HepG2 (cell line): Measurements from ENCODE around the gene TMTC1. TPM values are rescaled to one million over a fixed set of nuclear protein-coding genes. Genes with fewer than 3 reads are reported as not detected.

ENCODE experiments used
- ATAC-seq: fragments of 200-7000 bp; cut with Tn5 transposase; 3 replicates; pipeline ENCODE4 v1.9.1; 2020; ENCODE audit warnings: mild to moderate bottlenecking, moderate library complexity
- BruUV-seq: library from RNA; stranded (reverse); fragments of 400-500 nt; replicated peaks from 2 replicates; lab custom pipeline; 2021; lab: Mats Ljungman, UMichigan
- CTCF ChIA-PET: fragments of 300-600 bp; formaldehyde crosslinking; extraction: SDS; loops from one replicate; lab custom pipeline; 2021; ENCODE audit warnings: low total read pairs, inconsistent platforms, low intra/inter-chr PET ratio; lab: Yijun Ruan, JAX
- POLR2A ChIA-PET: fragments of 350-600 bp; sonication (Branson Sonifier 250); formaldehyde crosslinking; loops from one replicate; lab custom pipeline; 2020; ENCODE audit warnings: antibody characterized with exemption, inconsistent platforms; lab: Yijun Ruan, JAX
- DNase-seq: peaks from one replicate; pipeline ENCODE4 v3.0.0-alpha.2; 2015; ENCODE audit warnings: low spot score
- FAIRE-seq: peaks from 3 replicates; lab custom pipeline; 2011; peaks lifted over from hg19 to GRCh38; lab: Jason Lieb, UNC
- H2AFZ ChIP-seq: one replicate; pipeline ENCODE4 v1.6.1; 2011; ENCODE audit warnings: low read length, inconsistent platforms
- H3K27ac ChIP-seq: fragments of 300-600 bp; 3 replicates; pipeline ENCODE4 v1.8.0; 2011; ENCODE audit warnings: mixed run types, mild to moderate bottlenecking, mixed read lengths, low read length, inconsistent platforms; ENCODE audit not compliant: insufficient read depth; ENCODE audit errors: extremely low read length
- H3K27me3 ChIP-seq, 2 experiments: fragments of 200-600 bp in 1 of 2; 2 replicates in 1 of 2; 3 replicates in 1 of 2; pipeline versions ENCODE4 v1.6.0 to v1.8.0; 2011; ENCODE audit warnings: low read length in 2 of 2, mild to moderate bottlenecking in 2 of 2, moderate library complexity in 2 of 2, inconsistent platforms in 1 of 2; ENCODE audit not compliant: insufficient read depth in 2 of 2, control insufficient read depth in 1 of 2
- H3K36me3 ChIP-seq, 2 experiments: fragments of 200-600 bp in 1 of 2; replicated peaks in 1 of 2; 2 replicates in 1 of 2; 3 replicates in 1 of 2; pipeline versions ENCODE4 v1.5.1 to v1.8.0; 2011; ENCODE audit warnings: low read length in 2 of 2, inconsistent platforms in 1 of 2; ENCODE audit not compliant: insufficient read depth in 2 of 2, control insufficient read depth in 1 of 2
- H3K4me1 ChIP-seq: 2 replicates; pipeline ENCODE4 v1.5.1; 2012; ENCODE audit warnings: low read length, inconsistent platforms; ENCODE audit not compliant: insufficient read depth
- H3K4me2 ChIP-seq: 2 replicates; pipeline ENCODE4 v1.6.0; 2011; ENCODE audit warnings: low read depth, low read length, inconsistent platforms
- H3K4me3 ChIP-seq, 3 experiments: fragments of 200-600 bp in 1 of 3; sonication (generic), shearing (Covaris generic) in 1 of 3; replicated peaks in 1 of 3; 2 replicates each; pipeline ENCODE4 v1.5.1; 2011 to 2016; ENCODE audit warnings: low read length in 3 of 3, inconsistent platforms in 2 of 3, low read depth in 2 of 3, mild to moderate bottlenecking in 2 of 3, control low read depth in 1 of 3, mixed read lengths in 1 of 3; ENCODE audit not compliant: insufficient read depth in 1 of 3
- H3K79me2 ChIP-seq: one replicate; pipeline ENCODE4 v1.6.1; 2011; ENCODE audit warnings: low read length, inconsistent platforms; ENCODE audit not compliant: insufficient read depth
- H3K9ac ChIP-seq: 2 replicates; pipeline ENCODE4 v1.6.0; 2011; ENCODE audit warnings: mild to moderate bottlenecking, low read depth, low read length, inconsistent platforms; ENCODE audit not compliant: insufficient read depth
- H3K9me3 ChIP-seq: 2 replicates; pipeline ENCODE4 v1.5.1; 2012; ENCODE audit warnings: mild to moderate bottlenecking, low read length
- H4K20me1 ChIP-seq: 2 replicates; pipeline ENCODE4 v1.6.0; 2011; ENCODE audit warnings: inconsistent platforms, mild to moderate bottlenecking, low read length, moderate library complexity; ENCODE audit not compliant: insufficient read depth
- AKNA ChIP-seq: sonication (generic); formaldehyde crosslinking; IDR thresholded peaks from 2 replicates; pipeline ENCODE4 v1.4.0; 2020; ENCODE audit warnings: missing genetic modification reagents, borderline replicate concordance
- DZIP1 ChIP-seq: sonication (generic); formaldehyde crosslinking; IDR thresholded peaks from 2 replicates; pipeline ENCODE4 v1.5.0; 2020; ENCODE audit warnings: mild to moderate bottlenecking, missing genetic modification reagents
- FOSL2 ChIP-seq: sonication (generic); formaldehyde crosslinking; IDR thresholded peaks from 2 replicates; pipeline ENCODE4 v1.4.0; 2020; ENCODE audit warnings: missing genetic modification reagents
- HES4 ChIP-seq: sonication (generic); formaldehyde crosslinking; IDR thresholded peaks from 2 replicates; pipeline ENCODE4 v1.9.0; 2021; ENCODE audit warnings: mild to moderate bottlenecking, missing genetic modification reagents, borderline replicate concordance
- KLF16 ChIP-seq, 2 experiments: sonication (generic) in 1 of 2; formaldehyde crosslinking in 1 of 2; IDR thresholded peaks; 2 replicates each; pipeline versions ENCODE4 v1.6.1 to v1.8.0; 2016 to 2023; ENCODE audit warnings: missing genetic modification reagents in 2 of 2, missing compliant biosample characterization in 1 of 2
- MYPOP ChIP-seq: sonication (generic); formaldehyde crosslinking; IDR thresholded peaks from 2 replicates; pipeline ENCODE4 v1.8.1; 2023; ENCODE audit warnings: mild to moderate bottlenecking, moderate library complexity, missing genetic modification reagents
- POGZ ChIP-seq: sonication (generic); formaldehyde crosslinking; IDR thresholded peaks from 2 replicates; pipeline ENCODE4 v1.4.0; 2020; ENCODE audit warnings: mild to moderate bottlenecking, missing genetic modification reagents
- TAF1 ChIP-seq: sonication (generic); formaldehyde crosslinking; IDR thresholded peaks from 2 replicates; pipeline ENCODE4 v1.4.0; 2020; ENCODE audit warnings: missing genetic modification reagents
- THAP8 ChIP-seq: sonication (generic); formaldehyde crosslinking; IDR thresholded peaks from 2 replicates; pipeline ENCODE4 v1.5.1; 2020; ENCODE audit warnings: missing genetic modification reagents, mild to moderate bottlenecking, borderline replicate concordance
- ZNF547 ChIP-seq: sonication (generic); formaldehyde crosslinking; IDR thresholded peaks from 2 replicates; pipeline ENCODE4 v1.5.1; 2020; ENCODE audit warnings: mild to moderate bottlenecking, missing genetic modification reagents
- ZNF740 ChIP-seq: sonication (generic); formaldehyde crosslinking; IDR thresholded peaks from 2 replicates; pipeline ENCODE4 v1.4.0; 2020; ENCODE audit warnings: missing genetic modification reagents
- WGBS: methylation state at CpG from one replicate; pipeline ENCODE4 v1.1.6; 2017; ENCODE audit warnings: low lambda C conversion rate; 5-methylcytosine and 5-hydroxymethylcytosine counted together
- in situ Hi-C: cut with HindIII; loops from 2 replicates; pipeline ENCODE4 v1.10.0; 2017; ENCODE audit warnings: low pct_unique_long_range_greater_than_20kb; ENCODE audit not compliant: extremely low pct_ligation_motif_present
- intact Hi-C: fragments of 100-400 bp; cut with micrococcal nuclease; formaldehyde crosslinking; loops from one replicate; pipeline ENCODE4 v1.10.0; 2022; ENCODE audit not compliant: unreplicated experiment
- polyA plus RNA-seq, 8 experiments: library from polyadenylated mRNA; depleted of rRNA in 3 of 8; stranded (reverse) in 7 of 8; unstranded in 1 of 8; fragments of >200 nt; fragmentation: Illumina TruSeq in 4 of 8; extraction: Trizol in 4 of 8; gene quantifications; 2 replicates each; pipeline versions ENCODE4 v1.2.1 to v1.2.3, GENCODE V29; 2011 to 2016; ENCODE audit warnings: low read depth in 4 of 8, missing spikeins in 1 of 8, mixed read lengths in 1 of 8; ENCODE audit not compliant: insufficient read depth in 1 of 8
- total RNA-seq, 5 experiments: library from RNA; depleted of rRNA; stranded (reverse); fragments of >200 nt; fragmentation: Illumina TruSeq; extraction: Trizol; gene quantifications; 2 replicates each; pipeline ENCODE4 v1.2.3, GENCODE V29; 2016; ENCODE audit warnings: low read depth in 1 of 5

TMTC1 gene
- total and polyA plus RNA-seq, 2 of the 13 experiments (the other 11 are each of a cell fraction or from before 2014, with no cell fraction given): 0.69 to 1.8 TPM

- no peak overlapping the region for H3K4me2 ChIP-seq
- no peak overlapping the region for H3K27ac ChIP-seq
- intact Hi-C loops: no loop called here
- H4K20me1 ChIP-seq: no peaks in the 10 kb centered on the region
- H3K4me1 ChIP-seq: no peaks in the 10 kb centered on the region
- WGBS: 5% methylated on average over 1 of the region's 1 CpG
- no peak overlapping the region for H3K4me3 ChIP-seq
- H3K9ac ChIP-seq: no peak overlapping the region
- ATAC-seq (no peak), FAIRE-seq (no peak), DNase-seq (no peak)
- H3K27me3 ChIP-seq: no peaks in the 10 kb centered on the region
- H2AFZ ChIP-seq: no peak overlapping the region
- in situ Hi-C loops: no loop called here
- ChIA-PET POLR2A (no interaction called here), CTCF (no interaction called here)
- no peaks in the 10 kb centered on the region for H3K36me3 ChIP-seq
- BruUV-seq: no TSS peak
- H3K79me2 ChIP-seq: no peaks in the 10 kb centered on the region
- no peak for TF ChIP-seq HES4 (CRISPR knock-in tag)
- TF ChIP-seq MYPOP (CRISPR knock-in tag): no peak
- TF ChIP-seq KLF16 (CRISPR knock-in tag; IDR thresholded peaks at IDR 0.05): no peak
- TF ChIP-seq FOSL2 (CRISPR knock-in tag): no peak
- no peak for TF ChIP-seq TAF1 (CRISPR knock-in tag)
- TF ChIP-seq POGZ (CRISPR knock-in tag): no peak
- TF ChIP-seq THAP8: no peak
- TF ChIP-seq AKNA (CRISPR knock-in tag): no peak
- no peak for TF ChIP-seq ZNF547
- TF ChIP-seq DZIP1: no peak
- no peak for TF ChIP-seq ZNF740 (CRISPR knock-in tag)
- no peaks in the 10 kb centered on the region for H3K9me3 ChIP-seq
Measured at GRCh38 chr12:29750131-29750927, 33.4 kb downstream of the TMTC1 start.
